ENCODE results near the gene MTA1.

MTA1 gene

GRCh38 chr14:105401699-105402098 is 17.9 kb upstream of the MTA1 start:
- no peak for DNase-seq (ENCODE audit: low read depth in 3 of 3, low spot score in 1 of 3)

- DNase-seq (ENCODE audit: low read depth in 3 of 3, low spot score in 1 of 3), result no peak
Observed at GRCh38 chr14:105408592-105408991, 11.0 kb upstream of the MTA1 start.

GRCh38 chr14:105409364-105409763 is 10.3 kb upstream of the MTA1 start:
- DNase-seq (ENCODE audit: low read depth in 3 of 3, low spot score in 1 of 3), result no peak

GRCh38 chr14:105410642-105411016 is 9.0 kb upstream of the MTA1 start:
- DNase-seq (ENCODE audit: low read depth in 3 of 3, low spot score in 1 of 3), result no peak

GRCh38 chr14:105411017-105411941 is 8.3 kb upstream of the MTA1 start:
- no peak for DNase-seq (ENCODE audit: low read depth in 3 of 3, low spot score in 1 of 3)

- DNase-seq (ENCODE audit: low read depth in 3 of 3, low spot score in 1 of 3), result no peak
Observed at GRCh38 chr14:105411985-105412770, 7.4 kb upstream of the MTA1 start.

GRCh38 chr14:105412771-105413543 is 6.7 kb upstream of the MTA1 start:
- no peak for DNase-seq (ENCODE audit: low read depth in 3 of 3, low spot score in 1 of 3)

GRCh38 chr14:105413544-105413886 is 6.1 kb upstream of the MTA1 start:
- DNase-seq (ENCODE audit: low read depth in 3 of 3, low spot score in 1 of 3), result no peak

- peak in 1 of 3 donors; percentile 66 for DNase-seq (ENCODE audit: low read depth in 3 of 3, low spot score in 1 of 3)
Observed at GRCh38 chr14:105414456-105415371, 4.9 kb upstream of the MTA1 start.

- no peak for DNase-seq (ENCODE audit: low read depth in 3 of 3, low spot score in 1 of 3)
Observed at GRCh38 chr14:105415481-105416428, 3.9 kb upstream of the MTA1 start.

- DNase-seq (ENCODE audit: low read depth in 3 of 3, low spot score in 1 of 3), result no peak
Observed at GRCh38 chr14:105416671-105417070, 3.0 kb upstream of the MTA1 start.

GRCh38 chr14:105417690-105418121 is 1.9 kb upstream of the MTA1 start:
- no peak for DNase-seq (ENCODE audit: low read depth in 3 of 3, low spot score in 1 of 3)

GRCh38 chr14:105418269-105419194 is 1.1 kb upstream of the MTA1 start:
- no peak for DNase-seq (ENCODE audit: low read depth in 3 of 3, low spot score in 1 of 3)

GRCh38 chr14:105420101-105420973 is 710 bp downstream of the MTA1 start:
- DNase-seq (ENCODE audit: low read depth in 3 of 3, low spot score in 1 of 3), result no peak

- DNase-seq (ENCODE audit: low read depth in 3 of 3, low spot score in 1 of 3), result no peak
Observed at GRCh38 chr14:105420974-105421674, 1.5 kb downstream of the MTA1 start.

- no peak for DNase-seq (ENCODE audit: low read depth in 3 of 3, low spot score in 1 of 3)
Observed at GRCh38 chr14:105421723-105422615, 2.3 kb downstream of the MTA1 start.
